BE2C (cell line): ENCODE measurements around the gene AS3MT.
"Not testable (repeated sequence)": the region's sequence is repeated elsewhere in the genome, so short reads cannot be mapped to it uniquely, and the experiment has no call there.

Experiments used
- DNase-seq: peaks from one replicate; pipeline ENCODE4 v3.0.0-alpha.2; 2020
- H3K27me3 ChIP-seq: fragments of 250-450 bp; sonication (Bioruptor Pico); 2 replicates; pipeline ENCODE4 v1.5.1; 2020; ENCODE audit warnings: mild to moderate bottlenecking
- H3K36me3 ChIP-seq: fragments of 250-450 bp; sonication (Bioruptor Pico); 2 replicates; pipeline ENCODE4 v1.5.1; 2020; ENCODE audit warnings: mild to moderate bottlenecking
- H3K4me1 ChIP-seq: fragments of 250-450 bp; sonication (Bioruptor Pico); 2 replicates; pipeline ENCODE4 v1.5.1; 2020
- H3K4me3 ChIP-seq: 2 replicates; pipeline ENCODE4 v1.5.1; 2011; ENCODE audit warnings: low read depth, low read length
- H3K9me3 ChIP-seq: fragments of 250-450 bp; sonication (Bioruptor Pico); 2 replicates; pipeline ENCODE4 v1.5.1; 2020
- TF ChIP-seq, protein P1 (sequence below): IDR thresholded peaks from 2 replicates; pipeline ENCODE4 v1.5.1; 2012; ENCODE audit warnings: mild to moderate bottlenecking, low read depth, low read length

Gene AS3MT

DNA sequence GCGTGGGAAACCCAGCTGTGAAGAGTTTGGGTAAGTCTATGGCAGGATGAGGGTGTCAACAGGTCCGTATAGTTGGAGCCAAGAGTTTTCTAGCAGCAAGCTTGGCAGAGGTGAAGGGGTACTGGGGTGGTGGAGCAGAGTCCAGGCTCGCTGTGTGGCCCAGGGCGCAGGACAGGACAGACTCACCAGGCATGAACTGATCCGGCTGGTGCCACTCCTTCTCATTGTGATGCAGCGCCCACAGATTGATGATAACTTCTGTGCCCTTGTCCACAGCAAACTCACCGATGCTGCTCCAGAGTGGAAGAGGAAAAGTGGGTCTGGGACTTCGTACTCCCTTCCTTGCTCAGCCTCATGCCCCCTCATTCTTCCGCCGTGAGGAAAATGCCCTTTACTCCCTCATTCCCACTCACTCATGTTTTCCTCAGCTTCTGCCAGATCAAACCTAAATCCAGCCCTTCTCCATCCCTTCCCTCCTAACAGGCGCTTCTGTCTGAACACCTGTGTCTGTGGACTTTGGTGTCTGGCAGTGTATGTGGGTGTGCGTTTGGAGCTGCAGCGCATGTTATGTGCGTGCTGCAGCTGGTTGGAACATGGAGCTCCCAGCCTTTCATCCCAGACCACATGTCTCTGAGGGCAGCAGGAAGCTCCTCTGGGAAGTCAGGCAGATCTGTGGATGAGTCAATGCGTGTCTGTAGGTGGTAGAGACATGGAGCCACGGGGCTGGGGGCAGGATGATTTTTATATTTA lies 37.8 kb upstream of the AS3MT start:
- TF ChIP-seq, protein P1, sequence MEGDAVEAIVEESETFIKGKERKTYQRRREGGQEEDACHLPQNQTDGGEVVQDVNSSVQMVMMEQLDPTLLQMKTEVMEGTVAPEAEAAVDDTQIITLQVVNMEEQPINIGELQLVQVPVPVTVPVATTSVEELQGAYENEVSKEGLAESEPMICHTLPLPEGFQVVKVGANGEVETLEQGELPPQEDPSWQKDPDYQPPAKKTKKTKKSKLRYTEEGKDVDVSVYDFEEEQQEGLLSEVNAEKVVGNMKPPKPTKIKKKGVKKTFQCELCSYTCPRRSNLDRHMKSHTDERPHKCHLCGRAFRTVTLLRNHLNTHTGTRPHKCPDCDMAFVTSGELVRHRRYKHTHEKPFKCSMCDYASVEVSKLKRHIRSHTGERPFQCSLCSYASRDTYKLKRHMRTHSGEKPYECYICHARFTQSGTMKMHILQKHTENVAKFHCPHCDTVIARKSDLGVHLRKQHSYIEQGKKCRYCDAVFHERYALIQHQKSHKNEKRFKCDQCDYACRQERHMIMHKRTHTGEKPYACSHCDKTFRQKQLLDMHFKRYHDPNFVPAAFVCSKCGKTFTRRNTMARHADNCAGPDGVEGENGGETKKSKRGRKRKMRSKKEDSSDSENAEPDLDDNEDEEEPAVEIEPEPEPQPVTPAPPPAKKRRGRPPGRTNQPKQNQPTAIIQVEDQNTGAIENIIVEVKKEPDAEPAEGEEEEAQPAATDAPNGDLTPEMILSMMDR = no peak
- Histone ChIP-seq H3K4me3 (no peak overlapping the region), H3K27me3 (no peaks in the 10 kb centered on the region), H3K4me1 (no peaks in the 10 kb centered on the region), H3K36me3 (no peaks in the 10 kb centered on the region), H3K9me3 (no peaks in the 10 kb centered on the region)
- DNase-seq = no peak

DNA sequence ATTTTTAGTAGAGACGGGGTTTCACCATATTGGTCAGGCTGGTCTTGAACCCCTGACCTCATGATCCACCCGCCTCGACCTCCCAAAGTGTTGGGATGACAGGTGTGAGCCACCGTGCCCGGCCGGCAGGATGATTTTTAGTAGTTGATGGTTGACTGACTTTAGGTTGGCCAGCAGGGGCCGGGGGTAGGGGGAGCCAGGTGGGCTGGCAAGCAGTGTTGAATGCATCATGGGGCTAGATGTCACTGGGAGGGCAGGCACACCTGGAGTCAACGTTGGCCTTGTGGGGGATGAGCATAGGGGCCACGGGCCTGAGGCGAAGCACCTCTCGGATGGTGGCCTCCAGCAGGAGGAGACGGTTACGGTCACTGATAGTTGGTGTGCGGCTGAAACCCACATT lies 37.0 kb upstream of the AS3MT start:
- no peaks in the 10 kb centered on the region for H3K36me3 ChIP-seq
- H3K4me1 ChIP-seq = no peaks in the 10 kb centered on the region
- H3K27me3 ChIP-seq = no peaks in the 10 kb centered on the region
- H3K9me3 ChIP-seq = no peaks in the 10 kb centered on the region
- no peak overlapping the region for H3K4me3 ChIP-seq
- TF ChIP-seq, protein P1 = no peak
- no peak for DNase-seq

DNA sequence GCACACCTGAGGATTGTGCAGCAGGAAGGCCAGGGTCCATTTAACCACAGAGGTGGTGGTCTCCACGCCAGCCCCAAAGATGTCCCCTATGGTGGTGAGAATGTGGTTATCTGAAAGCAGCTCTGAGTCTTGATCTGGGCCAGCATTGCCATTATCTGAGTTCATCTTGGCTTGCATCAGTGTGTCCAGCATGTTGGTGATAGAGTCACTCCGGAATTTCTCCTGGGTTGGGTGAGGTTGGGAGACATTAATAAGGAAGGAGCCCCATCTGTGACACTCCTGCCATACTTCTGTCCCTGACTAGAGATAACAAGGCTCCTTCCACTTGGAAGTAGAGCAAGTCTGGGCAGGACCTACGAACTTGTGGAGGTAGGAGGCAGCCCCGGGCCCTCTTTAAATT lies 36.3 kb upstream of the AS3MT start:
- TF ChIP-seq, protein P1 = no peak
- no peak for DNase-seq
- no peaks in the 10 kb centered on the region for H3K9me3 ChIP-seq
- H3K36me3 ChIP-seq = no peaks in the 10 kb centered on the region
- H3K27me3 ChIP-seq = no peaks in the 10 kb centered on the region
- H3K4me3 ChIP-seq = no peak overlapping the region
- H3K4me1 ChIP-seq = no peaks in the 10 kb centered on the region

DNA sequence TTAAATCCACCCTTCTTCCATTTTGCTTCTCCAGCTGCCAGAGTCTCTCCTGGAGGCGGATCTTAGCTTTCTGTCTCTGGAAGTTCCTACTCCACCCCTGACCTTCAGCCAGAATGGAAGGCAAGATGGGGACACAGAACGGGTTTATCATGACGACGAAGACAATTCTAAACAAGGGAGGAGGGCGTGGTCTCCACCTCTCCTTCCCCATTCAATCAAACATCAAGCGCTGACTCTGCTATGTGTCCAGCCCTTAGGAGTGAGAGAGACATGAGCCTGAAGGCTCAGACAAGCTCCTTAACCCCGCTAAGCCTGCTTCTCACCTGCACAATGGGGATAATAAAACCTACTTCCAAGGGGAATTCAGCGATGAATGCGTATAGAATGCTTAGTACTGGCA lies 35.1 kb upstream of the AS3MT start:
- no peaks in the 10 kb centered on the region; the same call in 1 of the 2 replicates for H3K9me3 ChIP-seq
- TF ChIP-seq, protein P1 = no peak

DNA sequence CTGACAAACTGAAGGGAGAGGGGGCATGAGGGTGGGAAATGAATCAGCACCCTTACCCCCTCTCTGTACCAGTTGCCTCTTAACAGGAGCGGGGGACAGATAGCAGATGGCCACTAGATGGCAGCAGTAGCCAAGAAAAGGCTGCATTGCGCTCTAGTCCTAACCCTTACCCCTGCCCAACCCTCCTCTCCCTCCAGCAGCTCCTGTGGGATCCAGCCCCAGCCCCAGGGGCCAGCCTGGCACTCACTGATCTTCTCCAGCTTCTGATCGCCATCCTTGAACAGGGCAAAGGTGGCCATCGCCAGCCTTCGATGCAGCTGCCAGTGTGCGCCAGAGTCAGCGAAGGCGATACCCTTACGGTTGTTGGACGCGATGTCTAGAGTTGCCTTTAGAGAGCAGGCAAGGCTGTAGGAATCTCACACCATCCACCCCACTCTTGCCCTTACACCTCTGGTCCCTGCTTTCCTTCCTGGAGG lies 34.2 kb upstream of the AS3MT start:
- peak; percentile 82 for DNase-seq
- Histone ChIP-seq H3K4me3 (no peak overlapping the region), H3K27me3 (no peaks in the 10 kb centered on the region), H3K9me3 (no peaks in the 10 kb centered on the region; the same call in 1 of the 2 replicates), H3K4me1 (no peaks in the 10 kb centered on the region), H3K36me3 (no peaks in the 10 kb centered on the region)
- TF ChIP-seq, protein P1 = peak; percentile 89

More for the DNA sequence above, 35.1 kb upstream of the AS3MT start:
- H3K27me3 ChIP-seq = no peaks in the 10 kb centered on the region
- H3K4me3 ChIP-seq = no peak overlapping the region
- H3K36me3 ChIP-seq = no peaks in the 10 kb centered on the region
- no peaks in the 10 kb centered on the region for H3K4me1 ChIP-seq
- DNase-seq = no peak

DNA sequence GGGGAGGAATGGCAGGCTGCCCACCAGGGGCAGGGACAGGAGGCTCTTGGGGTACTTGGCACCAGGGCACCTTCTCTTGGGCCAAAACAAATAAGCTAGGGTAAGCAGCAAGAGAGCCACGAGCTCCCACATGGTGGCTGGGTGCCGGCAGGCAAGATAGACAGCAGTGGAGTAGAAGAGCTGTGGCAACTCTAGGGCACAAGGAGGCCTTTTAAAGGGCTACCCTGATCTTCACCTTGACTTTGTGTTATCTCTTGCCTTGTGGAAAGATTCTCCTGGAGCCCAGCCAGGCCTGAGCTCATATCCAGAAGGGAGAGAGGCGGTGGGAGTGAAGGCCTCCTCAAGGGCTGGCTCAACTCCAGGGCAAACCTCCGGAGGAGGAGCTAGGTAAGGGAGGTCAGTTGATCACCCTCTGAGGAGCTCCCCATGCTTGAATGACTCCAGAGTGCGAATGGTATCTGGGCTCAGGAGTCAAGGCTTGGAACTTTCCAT lies 32.0 kb upstream of the AS3MT start, which contains the start of gene CYP17A1:
Gene CYP17A1 (minus strand): TSS at position 184 of the 492 bp plus-strand sequence. CDS start 52 bp downstream, at position 132.
- Histone ChIP-seq H3K4me1 (no peaks in the 10 kb centered on the region), H3K4me3 (no peak within 1 kb of the TSS), H3K36me3 (no peaks in the 10 kb centered on the region), H3K27me3 (no peaks in the 10 kb centered on the region), H3K9me3 (no peaks in the 10 kb centered on the region; the same call in 1 of the 2 replicates)
- peak; percentile 34 for DNase-seq
- TF ChIP-seq, protein P1 = no peak

DNA sequence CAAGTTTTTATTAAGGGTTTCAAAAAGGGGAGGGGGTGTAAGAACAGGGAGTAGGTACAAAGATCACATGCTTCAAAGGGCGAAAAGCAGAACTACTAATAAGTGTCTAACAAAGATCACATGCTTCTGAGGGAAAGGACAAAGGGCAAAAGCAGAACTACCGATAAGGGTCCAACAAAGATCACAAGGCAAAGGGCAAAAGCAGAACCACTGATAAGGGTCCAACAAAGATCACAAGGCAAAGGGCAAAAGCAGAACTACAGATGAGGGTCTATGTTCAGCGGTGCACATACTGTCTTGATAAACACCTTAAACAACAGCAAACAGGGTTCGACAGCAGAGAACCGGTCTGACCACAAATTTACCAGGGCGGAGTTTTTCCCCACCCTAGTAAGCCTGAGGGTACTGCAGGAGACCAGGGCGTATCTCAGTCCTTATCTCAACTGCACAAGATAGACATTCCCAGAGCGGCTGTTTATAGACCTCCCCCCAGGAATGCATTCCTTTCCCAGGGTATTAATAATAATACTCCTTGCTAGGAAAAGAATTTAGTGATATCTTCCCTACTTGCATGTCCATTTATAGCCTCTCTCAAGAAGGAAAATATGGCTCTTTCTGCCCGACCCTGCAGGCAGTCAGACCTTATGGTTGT lies 30.9 kb upstream of the AS3MT start:
- not testable (repeated sequence) for H3K9me3 ChIP-seq, H3K4me3 ChIP-seq, H3K36me3 ChIP-seq, H3K4me1 ChIP-seq, H3K27me3 ChIP-seq, DNase-seq
